HepG2 (cell line): ENCODE results near the gene VSX1. TPM values are rescaled to one million over a fixed set of nuclear protein-coding genes. Genes with fewer than 3 reads are reported as not detected.

Source experiments
- ATAC-seq: fragments of 200-7000 bp; cut with Tn5 transposase; 3 replicates; pipeline ENCODE4 v1.9.1; 2020; ENCODE audit warnings: mild to moderate bottlenecking, moderate library complexity
- BruUV-seq: library from RNA; stranded (reverse); fragments of 400-500 nt; replicated peaks from 2 replicates; lab custom pipeline; 2021; lab: Mats Ljungman, UMichigan
- CTCF ChIA-PET: fragments of 300-600 bp; formaldehyde crosslinking; extraction: SDS; loops from one replicate; lab custom pipeline; 2021; ENCODE audit warnings: low total read pairs, inconsistent platforms, low intra/inter-chr PET ratio; lab: Yijun Ruan, JAX
- POLR2A ChIA-PET: fragments of 350-600 bp; sonication (Branson Sonifier 250); formaldehyde crosslinking; loops from one replicate; lab custom pipeline; 2020; ENCODE audit warnings: antibody characterized with exemption, inconsistent platforms; lab: Yijun Ruan, JAX
- DNase-seq: peaks from one replicate; pipeline ENCODE4 v3.0.0-alpha.2; 2015; ENCODE audit warnings: low spot score
- FAIRE-seq: peaks from 3 replicates; lab custom pipeline; 2011; peaks lifted over from hg19 to GRCh38; lab: Jason Lieb, UNC
- H2AFZ ChIP-seq: one replicate; pipeline ENCODE4 v1.6.1; 2011; ENCODE audit warnings: low read length, inconsistent platforms
- H3K27ac ChIP-seq: fragments of 300-600 bp; 3 replicates; pipeline ENCODE4 v1.8.0; 2011; ENCODE audit warnings: mixed run types, mild to moderate bottlenecking, mixed read lengths, low read length, inconsistent platforms; ENCODE audit not compliant: insufficient read depth; ENCODE audit errors: extremely low read length
- H3K27me3 ChIP-seq, 2 experiments: fragments of 200-600 bp in 1 of 2; 2 replicates in 1 of 2; 3 replicates in 1 of 2; pipeline versions ENCODE4 v1.6.0 to v1.8.0; 2011; ENCODE audit warnings: low read length in 2 of 2, mild to moderate bottlenecking in 2 of 2, moderate library complexity in 2 of 2, inconsistent platforms in 1 of 2; ENCODE audit not compliant: insufficient read depth in 2 of 2, control insufficient read depth in 1 of 2
- H3K36me3 ChIP-seq, 2 experiments: fragments of 200-600 bp in 1 of 2; replicated peaks in 1 of 2; 2 replicates in 1 of 2; 3 replicates in 1 of 2; pipeline versions ENCODE4 v1.5.1 to v1.8.0; 2011; ENCODE audit warnings: low read length in 2 of 2, inconsistent platforms in 1 of 2; ENCODE audit not compliant: insufficient read depth in 2 of 2, control insufficient read depth in 1 of 2
- H3K4me1 ChIP-seq: 2 replicates; pipeline ENCODE4 v1.5.1; 2012; ENCODE audit warnings: low read length, inconsistent platforms; ENCODE audit not compliant: insufficient read depth
- H3K4me2 ChIP-seq: 2 replicates; pipeline ENCODE4 v1.6.0; 2011; ENCODE audit warnings: low read depth, low read length, inconsistent platforms
- H3K4me3 ChIP-seq, 3 experiments: fragments of 200-600 bp in 1 of 3; sonication (generic), shearing (Covaris generic) in 1 of 3; replicated peaks in 1 of 3; 2 replicates each; pipeline ENCODE4 v1.5.1; 2011 to 2016; ENCODE audit warnings: low read length in 3 of 3, inconsistent platforms in 2 of 3, low read depth in 2 of 3, mild to moderate bottlenecking in 2 of 3, control low read depth in 1 of 3, mixed read lengths in 1 of 3; ENCODE audit not compliant: insufficient read depth in 1 of 3
- H3K79me2 ChIP-seq: one replicate; pipeline ENCODE4 v1.6.1; 2011; ENCODE audit warnings: low read length, inconsistent platforms; ENCODE audit not compliant: insufficient read depth
- H3K9ac ChIP-seq: 2 replicates; pipeline ENCODE4 v1.6.0; 2011; ENCODE audit warnings: mild to moderate bottlenecking, low read depth, low read length, inconsistent platforms; ENCODE audit not compliant: insufficient read depth
- H3K9me3 ChIP-seq: 2 replicates; pipeline ENCODE4 v1.5.1; 2012; ENCODE audit warnings: mild to moderate bottlenecking, low read length
- H4K20me1 ChIP-seq: 2 replicates; pipeline ENCODE4 v1.6.0; 2011; ENCODE audit warnings: inconsistent platforms, mild to moderate bottlenecking, low read length, moderate library complexity; ENCODE audit not compliant: insufficient read depth
- NCOA5 ChIP-seq: sonication (generic); formaldehyde crosslinking; IDR thresholded peaks from 2 replicates; pipeline ENCODE4 v1.4.0; 2020; ENCODE audit warnings: missing genetic modification reagents
- ZNF264 ChIP-seq: sonication (generic); formaldehyde crosslinking; IDR thresholded peaks from 2 replicates; pipeline ENCODE4 v1.4.0; 2020; ENCODE audit warnings: missing genetic modification reagents
- WGBS: methylation state at CpG from one replicate; pipeline ENCODE4 v1.1.6; 2017; ENCODE audit warnings: low lambda C conversion rate; 5-methylcytosine and 5-hydroxymethylcytosine counted together
- in situ Hi-C: cut with HindIII; loops from 2 replicates; pipeline ENCODE4 v1.10.0; 2017; ENCODE audit warnings: low pct_unique_long_range_greater_than_20kb; ENCODE audit not compliant: extremely low pct_ligation_motif_present
- intact Hi-C: fragments of 100-400 bp; cut with micrococcal nuclease; formaldehyde crosslinking; loops from one replicate; pipeline ENCODE4 v1.10.0; 2022; ENCODE audit not compliant: unreplicated experiment
- polyA plus RNA-seq, 8 experiments: library from polyadenylated mRNA; depleted of rRNA in 3 of 8; stranded (reverse) in 7 of 8; unstranded in 1 of 8; fragments of >200 nt; fragmentation: Illumina TruSeq in 4 of 8; extraction: Trizol in 4 of 8; gene quantifications; 2 replicates each; pipeline versions ENCODE4 v1.2.1 to v1.2.3, GENCODE V29; 2011 to 2016; ENCODE audit warnings: low read depth in 4 of 8, missing spikeins in 1 of 8, mixed read lengths in 1 of 8; ENCODE audit not compliant: insufficient read depth in 1 of 8
- total RNA-seq, 5 experiments: library from RNA; depleted of rRNA; stranded (reverse); fragments of >200 nt; fragmentation: Illumina TruSeq; extraction: Trizol; gene quantifications; 2 replicates each; pipeline ENCODE4 v1.2.3, GENCODE V29; 2016; ENCODE audit warnings: low read depth in 1 of 5
- TF ChIP-seq, protein P1 (sequence below): sonication (generic); formaldehyde crosslinking; IDR thresholded peaks from 2 replicates; pipeline ENCODE4 v1.8.0; 2022; ENCODE audit warnings: mild to moderate bottlenecking, missing genetic modification reagents, moderate library complexity
- TF ChIP-seq, protein P2 (sequence below): sonication (generic); formaldehyde crosslinking; IDR thresholded peaks from 2 replicates; pipeline ENCODE4 v1.4.0; 2020; ENCODE audit warnings: mild to moderate bottlenecking, low read depth, missing genetic modification reagents
- TF ChIP-seq, protein P3 (sequence below): sonication (generic); formaldehyde crosslinking; IDR thresholded peaks from 2 replicates; pipeline ENCODE4 v1.9.0; 2021; ENCODE audit warnings: missing genetic modification reagents, borderline replicate concordance

The VSX1 gene
- total and polyA plus RNA-seq, 2 of the 13 experiments (the other 11 are each of a cell fraction or from before 2014, with no cell fraction given) = 0.04 TPM; not detected in 1

DNA sequence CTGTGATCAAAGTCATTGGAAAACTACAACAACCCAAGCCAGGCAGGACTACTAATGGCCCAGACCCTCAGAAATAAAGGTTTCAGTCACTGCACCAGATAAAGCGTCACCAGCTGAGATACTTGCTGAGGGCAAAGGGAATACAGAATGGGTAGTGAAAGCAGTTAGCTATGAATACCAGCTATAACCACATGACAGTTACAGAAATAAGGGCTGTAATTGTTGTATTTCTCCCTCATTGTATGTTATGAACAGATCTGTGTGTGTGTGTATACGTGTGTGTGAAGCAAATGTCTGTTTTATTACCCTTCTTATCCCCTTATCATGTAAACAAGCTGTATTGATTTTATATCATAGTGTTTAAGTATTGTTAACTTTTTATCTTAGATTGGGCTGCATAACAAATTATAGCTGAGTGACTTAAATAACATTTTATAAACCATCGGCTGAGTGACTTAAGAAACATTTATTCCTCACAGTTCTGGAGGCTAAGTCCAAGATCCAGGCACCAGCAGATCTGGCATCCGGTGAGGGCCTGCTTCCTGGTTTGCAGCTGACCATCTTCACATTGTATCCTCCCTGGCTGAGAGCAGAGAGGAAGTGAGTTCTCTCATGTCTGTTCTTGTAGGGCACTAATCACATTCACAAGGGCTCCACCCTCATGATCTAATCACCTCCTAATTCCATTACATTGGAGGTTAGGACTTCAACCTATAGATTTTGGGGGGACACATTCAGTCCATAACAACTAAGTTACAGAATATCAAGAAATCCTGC, 46.0 kb upstream of the VSX1 start:
- in situ Hi-C loops = no loop called here
- Histone ChIP-seq H4K20me1 (no peaks in the 10 kb centered on the region), H3K27me3 (peaks cover 0 to 17% of the 10 kb centered on the region in 2 experiments; a peak in 3 of 5 replicates), H3K27ac (no peak overlapping the region), H2AFZ (no peak overlapping the region), H3K36me3 (no peaks in the 10 kb centered on the region), H3K4me2 (no peak overlapping the region), H3K4me1 (no peaks in the 10 kb centered on the region), H3K9me3 (no peaks in the 10 kb centered on the region), H3K4me3 (no peak overlapping the region), H3K9ac (no peak overlapping the region), H3K79me2 (no peaks in the 10 kb centered on the region)
- no peak for FAIRE-seq
- ChIA-PET POLR2A (no interaction called here), CTCF (no interaction called here)
- no peak for ATAC-seq
- no peak for DNase-seq
- WGBS = 36% methylated on average over 4 of the region's 4 CpGs
- intact Hi-C loops = no loop called here
- TF ChIP-seq NCOA5 (CRISPR knock-in tag) (no peak), ZNF264 (CRISPR knock-in tag) (peak; percentile 98)
- TF ChIP-seq, protein P1, sequence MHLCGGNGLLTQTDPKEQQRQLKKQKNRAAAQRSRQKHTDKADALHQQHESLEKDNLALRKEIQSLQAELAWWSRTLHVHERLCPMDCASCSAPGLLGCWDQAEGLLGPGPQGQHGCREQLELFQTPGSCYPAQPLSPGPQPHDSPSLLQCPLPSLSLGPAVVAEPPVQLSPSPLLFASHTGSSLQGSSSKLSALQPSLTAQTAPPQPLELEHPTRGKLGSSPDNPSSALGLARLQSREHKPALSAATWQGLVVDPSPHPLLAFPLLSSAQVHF (CRISPR knock-in tag) = no peak
- TF ChIP-seq, protein P2, sequence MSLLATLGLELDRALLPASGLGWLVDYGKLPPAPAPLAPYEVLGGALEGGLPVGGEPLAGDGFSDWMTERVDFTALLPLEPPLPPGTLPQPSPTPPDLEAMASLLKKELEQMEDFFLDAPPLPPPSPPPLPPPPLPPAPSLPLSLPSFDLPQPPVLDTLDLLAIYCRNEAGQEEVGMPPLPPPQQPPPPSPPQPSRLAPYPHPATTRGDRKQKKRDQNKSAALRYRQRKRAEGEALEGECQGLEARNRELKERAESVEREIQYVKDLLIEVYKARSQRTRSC (CRISPR knock-in tag) = no peak
- TF ChIP-seq, protein P3, sequence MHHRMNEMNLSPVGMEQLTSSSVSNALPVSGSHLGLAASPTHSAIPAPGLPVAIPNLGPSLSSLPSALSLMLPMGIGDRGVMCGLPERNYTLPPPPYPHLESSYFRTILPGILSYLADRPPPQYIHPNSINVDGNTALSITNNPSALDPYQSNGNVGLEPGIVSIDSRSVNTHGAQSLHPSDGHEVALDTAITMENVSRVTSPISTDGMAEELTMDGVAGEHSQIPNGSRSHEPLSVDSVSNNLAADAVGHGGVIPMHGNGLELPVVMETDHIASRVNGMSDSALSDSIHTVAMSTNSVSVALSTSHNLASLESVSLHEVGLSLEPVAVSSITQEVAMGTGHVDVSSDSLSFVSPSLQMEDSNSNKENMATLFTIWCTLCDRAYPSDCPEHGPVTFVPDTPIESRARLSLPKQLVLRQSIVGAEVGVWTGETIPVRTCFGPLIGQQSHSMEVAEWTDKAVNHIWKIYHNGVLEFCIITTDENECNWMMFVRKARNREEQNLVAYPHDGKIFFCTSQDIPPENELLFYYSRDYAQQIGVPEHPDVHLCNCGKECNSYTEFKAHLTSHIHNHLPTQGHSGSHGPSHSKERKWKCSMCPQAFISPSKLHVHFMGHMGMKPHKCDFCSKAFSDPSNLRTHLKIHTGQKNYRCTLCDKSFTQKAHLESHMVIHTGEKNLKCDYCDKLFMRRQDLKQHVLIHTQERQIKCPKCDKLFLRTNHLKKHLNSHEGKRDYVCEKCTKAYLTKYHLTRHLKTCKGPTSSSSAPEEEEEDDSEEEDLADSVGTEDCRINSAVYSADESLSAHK (CRISPR knock-in tag) = no peak
- no TSS peak for BruUV-seq
